Spleen (tissue), 7 donors: ENCODE measurements around the gene TRABD2A.

Source experiments
- POLR2A ChIP-seq, 3 donors: fragments of 450-650 bp; IDR thresholded peaks; one replicate each; pipeline ENCODE4 v1.5.1; 2017; ENCODE audit warnings: antibody characterized with exemption in 3 of 3, mild to moderate bottlenecking in 1 of 3
- POLR2AphosphoS5 ChIP-seq, 3 donors: sonication (generic); formaldehyde crosslinking; IDR thresholded peaks; one replicate each; pipeline ENCODE4 v1.5.1; 2017; ENCODE audit warnings: antibody characterized with exemption in 3 of 3
- TF ChIP-seq, protein P1 (sequence below), 11 experiments: fragments of 200-600 bp in 7 of 11; fragments of 450-650 bp in 4 of 11; sonication (generic) in 4 of 11; IDR thresholded peaks in 8 of 11; conservative IDR thresholded peaks in 3 of 11; 1 replicate in 7 of 11; 2 replicates in 4 of 11; pipeline versions ENCODE4 v1.4.0 to v1.8.0; 2016 to 2021; ENCODE audit warnings: antibody characterized with exemption in 11 of 11, inconsistent platforms in 4 of 11, mild to moderate bottlenecking in 1 of 11
- donor health status: DM: no; HTN: no; CAD: no; lungs with moderate emphysema.
- donor health status: DM: no; HTN: no; CAD: no.
- donor health status: DM: no; HTN: no; CAD: no.

DNA sequence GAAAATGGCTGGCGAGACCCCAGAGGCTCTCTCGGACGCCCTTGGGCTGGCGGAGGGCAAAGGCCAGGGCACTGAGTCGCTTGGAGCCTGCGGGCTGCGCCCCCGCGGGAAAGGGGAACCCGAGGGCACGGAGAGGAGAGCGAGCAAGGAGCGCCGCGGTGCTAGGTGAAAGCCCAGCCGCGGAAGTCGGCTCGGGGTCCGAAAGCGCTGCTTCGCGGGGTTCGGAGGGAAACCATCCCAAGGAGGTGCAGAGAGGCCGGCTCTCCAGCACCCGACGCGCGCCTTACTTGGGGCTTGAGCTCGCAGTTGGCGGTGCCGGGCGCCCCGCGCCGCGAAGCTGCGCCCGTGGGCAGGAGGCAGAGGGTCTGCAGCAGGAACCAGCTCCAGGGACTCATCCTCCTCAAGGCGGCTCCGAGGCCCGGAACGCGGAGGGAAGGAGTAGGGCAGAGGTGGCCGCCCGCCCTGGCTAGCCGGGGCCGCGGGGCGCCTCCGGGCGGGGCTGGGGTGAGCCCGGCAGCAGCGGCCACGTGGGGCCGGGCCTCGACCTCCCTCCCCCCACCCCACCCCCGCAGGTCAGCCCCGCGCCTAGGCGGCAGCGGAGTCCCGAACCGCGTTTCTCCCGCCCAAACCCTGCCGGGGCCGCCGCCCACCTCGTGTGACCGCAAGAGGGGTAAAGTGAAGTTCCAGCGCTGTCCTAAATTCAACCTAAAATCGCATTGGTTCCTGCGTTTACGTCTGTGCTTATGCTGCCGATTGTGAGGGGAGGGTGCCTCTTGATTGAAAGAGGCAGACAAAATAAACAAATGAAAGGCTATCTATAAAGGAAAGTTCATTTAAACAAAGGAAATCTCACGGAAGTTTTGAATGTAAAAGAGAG, at the start of gene TRABD2A:
- TF ChIP-seq, protein P1, sequence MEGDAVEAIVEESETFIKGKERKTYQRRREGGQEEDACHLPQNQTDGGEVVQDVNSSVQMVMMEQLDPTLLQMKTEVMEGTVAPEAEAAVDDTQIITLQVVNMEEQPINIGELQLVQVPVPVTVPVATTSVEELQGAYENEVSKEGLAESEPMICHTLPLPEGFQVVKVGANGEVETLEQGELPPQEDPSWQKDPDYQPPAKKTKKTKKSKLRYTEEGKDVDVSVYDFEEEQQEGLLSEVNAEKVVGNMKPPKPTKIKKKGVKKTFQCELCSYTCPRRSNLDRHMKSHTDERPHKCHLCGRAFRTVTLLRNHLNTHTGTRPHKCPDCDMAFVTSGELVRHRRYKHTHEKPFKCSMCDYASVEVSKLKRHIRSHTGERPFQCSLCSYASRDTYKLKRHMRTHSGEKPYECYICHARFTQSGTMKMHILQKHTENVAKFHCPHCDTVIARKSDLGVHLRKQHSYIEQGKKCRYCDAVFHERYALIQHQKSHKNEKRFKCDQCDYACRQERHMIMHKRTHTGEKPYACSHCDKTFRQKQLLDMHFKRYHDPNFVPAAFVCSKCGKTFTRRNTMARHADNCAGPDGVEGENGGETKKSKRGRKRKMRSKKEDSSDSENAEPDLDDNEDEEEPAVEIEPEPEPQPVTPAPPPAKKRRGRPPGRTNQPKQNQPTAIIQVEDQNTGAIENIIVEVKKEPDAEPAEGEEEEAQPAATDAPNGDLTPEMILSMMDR (IDR thresholded peaks at IDR 0.05 in 8 of 11, conservative IDR thresholded peaks at IDR 0.05 in 3 of 11): no peak
- TF ChIP-seq POLR2AphosphoS5 (IDR thresholded peaks at IDR 0.05) (peak in 1 of 3 donors; percentile 43), POLR2A (IDR thresholded peaks at IDR 0.05) (no peak)
